NCI-H146 treated with DMSO at 0.1 percent for 48 hours (cell line): ENCODE data around the gene OBSCN.

Experiments used
- DNase-seq: peaks from one replicate; lab custom pipeline; 2025; ENCODE audit not compliant: unreplicated experiment; lab: John Stamatoyannopoulos, UW

The OBSCN gene

DNA sequence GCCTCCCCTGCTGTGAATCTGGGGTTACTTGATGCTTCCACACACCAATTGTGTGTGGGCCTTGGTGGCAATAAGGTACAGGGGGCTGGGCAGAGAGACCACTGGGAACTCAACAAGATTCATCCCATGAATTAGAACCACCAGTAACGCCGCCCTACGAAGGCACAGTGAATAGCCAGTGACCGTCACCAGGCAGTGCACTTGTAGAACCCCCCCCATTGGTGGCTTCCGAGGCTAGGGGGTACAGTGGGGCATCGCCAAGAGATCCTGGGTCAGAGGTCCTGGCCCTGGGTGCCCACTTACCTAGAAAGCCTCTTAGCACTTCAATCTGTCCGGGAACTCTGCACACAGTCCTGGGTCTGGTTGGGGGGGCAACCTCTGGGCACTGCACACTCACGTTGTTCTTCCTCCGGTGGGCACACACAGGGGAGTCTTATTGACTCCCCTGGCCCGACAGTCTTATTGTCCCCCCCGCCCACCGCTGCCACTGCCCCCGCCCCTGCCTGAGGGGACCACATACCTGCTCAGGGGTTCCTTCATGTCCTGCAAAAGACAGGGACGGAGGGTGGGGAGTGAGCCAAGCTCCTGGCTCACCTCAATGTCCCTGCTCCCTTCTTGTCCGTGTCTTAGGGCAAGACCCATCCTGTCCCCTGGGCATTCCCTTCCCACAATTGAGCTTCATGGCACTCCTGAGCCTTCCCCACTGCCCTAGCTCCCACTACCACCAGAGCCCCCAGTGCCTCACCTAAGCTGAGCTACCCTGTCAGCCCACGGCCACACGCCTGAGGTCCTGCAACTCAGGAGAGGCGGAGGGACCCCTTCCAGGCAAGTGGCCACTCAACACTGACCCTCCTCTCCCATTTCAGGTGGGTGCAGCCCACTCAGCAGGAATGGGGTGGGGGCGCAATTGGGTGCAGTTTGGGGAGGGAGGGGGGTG is 201.3 kb downstream of the OBSCN start:
- DNase-seq = no peak

DNA sequence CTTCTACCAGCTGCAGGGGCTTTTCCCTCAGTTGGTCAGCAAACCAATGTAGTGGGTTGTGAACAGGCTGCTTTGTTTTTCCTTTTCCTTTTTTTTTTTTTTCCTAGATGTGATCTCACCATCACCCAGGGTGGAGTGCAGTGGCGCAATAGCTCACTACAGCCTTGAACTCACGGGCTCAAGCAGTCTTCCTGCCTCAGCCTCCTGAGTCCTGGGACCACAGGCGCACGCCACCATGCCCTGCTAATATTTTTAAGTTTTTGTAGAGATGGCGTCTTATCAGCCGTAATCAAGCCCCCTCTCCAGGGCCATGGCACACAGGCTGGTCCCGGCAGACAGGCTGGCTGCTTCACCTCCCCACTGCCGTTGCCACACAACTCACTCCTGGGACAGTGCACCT is 202.2 kb downstream of the OBSCN start:
- no peak for DNase-seq

DNA sequence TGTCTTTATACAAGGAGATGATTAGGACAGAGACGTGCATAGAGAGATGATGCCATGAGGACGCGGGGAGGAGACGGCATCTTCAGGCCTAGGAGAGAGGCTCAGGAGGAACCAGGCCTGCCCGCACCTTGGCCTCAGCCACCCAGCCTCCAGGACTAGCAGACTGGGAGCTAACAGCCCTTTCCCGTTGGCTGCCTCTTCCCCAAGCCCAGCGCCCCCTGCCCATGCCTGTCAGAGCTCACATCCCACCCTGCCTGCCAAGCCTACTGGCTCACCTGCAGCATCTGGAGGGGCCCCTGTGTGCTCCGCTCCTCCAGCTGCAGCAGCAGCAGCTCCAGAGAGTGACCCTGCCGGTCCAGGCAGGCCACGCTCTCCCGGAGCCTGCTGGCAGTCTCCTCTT is 202.8 kb downstream of the OBSCN start:
- no peak for DNase-seq

DNA sequence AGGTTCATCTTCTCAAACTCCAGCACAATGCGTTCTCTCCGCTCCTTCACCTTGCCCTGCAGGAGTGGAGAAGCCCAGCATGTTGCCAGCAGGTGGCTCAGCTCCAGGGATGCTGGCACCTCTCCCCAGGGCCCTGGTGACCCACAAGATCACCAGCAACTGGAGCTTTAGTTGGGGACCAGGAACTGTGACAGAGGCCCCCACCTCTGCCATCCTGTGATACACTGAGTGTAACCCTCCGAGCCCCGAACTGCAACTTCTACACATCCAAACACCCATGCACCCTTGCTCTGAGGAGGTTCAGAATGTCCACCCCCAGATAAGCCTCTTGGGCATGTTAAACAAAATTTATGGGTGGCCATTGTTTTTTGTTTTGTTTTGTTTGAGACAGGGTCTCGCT is 203.3 kb downstream of the OBSCN start:
- DNase-seq = no peak

DNA sequence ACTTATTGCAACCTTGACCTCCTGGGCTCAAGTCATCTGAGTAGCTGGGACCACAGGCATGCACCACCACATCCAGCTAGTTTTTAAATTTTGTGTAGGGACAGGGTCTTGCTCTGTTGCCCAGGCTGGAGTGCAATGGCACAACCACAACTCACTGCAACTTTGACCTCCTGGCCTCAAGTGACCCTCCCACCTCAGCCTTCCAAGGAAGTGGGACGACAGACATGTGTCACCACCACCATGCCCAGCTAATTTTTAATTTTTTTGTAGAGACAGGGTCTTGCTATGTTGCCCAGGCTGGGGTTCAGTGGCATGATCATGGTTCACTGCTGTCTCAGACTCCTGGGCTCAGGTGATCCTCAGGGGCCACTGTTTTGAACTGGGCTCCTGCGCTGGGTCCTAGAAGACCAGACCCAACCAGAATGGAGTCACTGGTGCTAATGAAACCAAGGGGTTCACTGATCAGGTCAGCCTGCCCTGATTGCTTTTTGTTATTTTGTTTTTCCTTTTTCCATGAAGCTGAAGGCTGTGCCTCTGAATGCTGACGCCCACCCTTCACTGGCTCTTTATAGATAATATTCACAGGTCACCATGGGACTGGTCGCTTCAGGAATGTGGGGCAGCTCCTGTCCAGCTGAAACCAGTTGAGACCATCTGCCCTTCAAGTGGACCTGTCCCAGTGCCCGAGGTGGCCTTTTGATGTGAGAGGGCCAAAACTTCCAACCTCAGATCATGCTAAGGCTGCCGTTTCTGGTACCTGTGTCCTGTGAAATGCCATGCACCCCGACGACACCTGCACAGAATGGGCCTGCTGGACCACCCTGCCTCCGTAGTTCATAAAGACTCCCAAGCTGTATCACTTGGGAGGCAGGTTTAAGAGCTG is 203.9 kb downstream of the OBSCN start:
- DNase-seq = no peak

GRCh38 chr1:228413241-228414010 is 205.6 kb downstream of the OBSCN start:
- DNase-seq = no peak

- no peak for DNase-seq
These were observed 206.8 kb downstream of the OBSCN start for GRCh38 chr1:228414511-228415211.

GRCh38 chr1:228415221-228415620 is 207.4 kb downstream of the OBSCN start:
- no peak for DNase-seq

GRCh38 chr1:228415853-228416216 is 208.0 kb downstream of the OBSCN start:
- DNase-seq = no peak

- DNase-seq = peak; percentile 13
These were observed 208.5 kb downstream of the OBSCN start, which contains the start of gene TRIM17 for GRCh38 chr1:228416217-228416933. Gene TRIM17 (minus strand): TSS chr1:228416861. CDS start chr1:228415072, 1,789 bp downstream.

GRCh38 chr1:228417061-228417460 is 209.2 kb downstream of the OBSCN start:
- DNase-seq = no peak

DNA sequence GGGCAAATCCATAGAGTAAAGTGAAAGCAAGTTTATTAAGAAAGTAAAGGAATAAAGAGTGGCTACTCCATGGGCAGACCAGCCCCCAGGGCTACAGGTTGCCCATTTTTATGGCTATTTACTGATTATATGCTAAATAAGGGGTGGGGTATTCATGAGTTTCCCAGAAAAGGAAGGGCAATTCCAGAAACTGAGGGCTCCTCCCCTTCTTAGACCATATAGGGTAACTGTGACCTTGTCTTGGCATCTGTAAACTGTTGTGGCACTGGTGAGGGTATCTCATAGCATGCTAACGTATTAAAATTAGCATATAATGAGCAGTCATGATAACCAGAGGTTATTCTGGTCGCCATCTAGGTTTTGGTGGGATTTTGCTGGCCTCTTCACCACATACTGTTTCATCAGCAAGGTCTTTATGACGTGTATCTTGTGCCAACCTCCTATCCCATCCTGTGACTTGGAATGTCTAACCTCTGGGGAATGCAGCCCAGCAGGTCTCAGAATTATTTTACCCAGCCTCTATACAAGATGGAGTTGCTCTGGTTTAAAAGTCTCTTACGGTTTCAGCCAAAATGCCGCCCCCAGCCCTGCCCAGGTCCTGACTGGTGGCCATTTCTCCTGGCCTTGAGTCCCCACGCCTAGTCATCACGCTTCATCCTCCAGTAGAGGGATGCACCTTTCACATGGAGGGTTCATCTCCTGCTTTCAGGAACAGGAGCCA is 209.8 kb downstream of the OBSCN start:
- no peak for DNase-seq

- no peak for DNase-seq
These were observed 213.4 kb downstream of the OBSCN start for GRCh38 chr1:228420968-228421826.

DNA sequence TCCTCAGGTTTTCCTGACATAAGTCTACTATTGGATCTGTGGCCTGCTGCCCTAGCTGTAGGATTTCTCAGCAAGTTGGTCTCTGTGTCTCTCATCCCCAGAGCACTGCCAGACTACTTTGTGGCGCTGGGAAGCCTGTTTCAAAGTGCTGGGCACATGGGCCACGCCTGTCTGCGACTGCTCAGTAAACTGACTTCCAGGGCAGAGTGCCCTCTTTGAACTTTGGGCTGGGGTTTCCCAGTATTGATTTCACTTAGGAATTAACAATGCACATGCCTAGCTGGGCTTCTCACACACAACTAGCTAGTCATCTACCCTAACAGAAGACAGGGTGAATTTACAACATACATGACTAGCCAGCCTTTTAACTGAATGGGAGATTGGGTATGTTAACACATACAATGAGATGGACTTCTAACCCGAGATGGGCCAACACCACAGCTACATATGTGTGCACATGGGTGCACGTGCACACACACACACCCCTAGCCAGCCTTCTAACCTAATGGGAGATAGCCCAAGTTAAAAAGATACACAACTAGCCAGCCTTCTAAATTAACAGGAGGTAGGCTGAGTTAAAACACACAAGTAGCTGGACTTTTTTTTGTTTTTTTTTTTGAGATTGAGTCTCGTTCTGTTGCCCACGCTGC is 215.7 kb downstream of the OBSCN start:
- DNase-seq = no peak

GRCh38 chr1:228424685-228425660 is 217.1 kb downstream of the OBSCN start:
- no peak for DNase-seq

DNA sequence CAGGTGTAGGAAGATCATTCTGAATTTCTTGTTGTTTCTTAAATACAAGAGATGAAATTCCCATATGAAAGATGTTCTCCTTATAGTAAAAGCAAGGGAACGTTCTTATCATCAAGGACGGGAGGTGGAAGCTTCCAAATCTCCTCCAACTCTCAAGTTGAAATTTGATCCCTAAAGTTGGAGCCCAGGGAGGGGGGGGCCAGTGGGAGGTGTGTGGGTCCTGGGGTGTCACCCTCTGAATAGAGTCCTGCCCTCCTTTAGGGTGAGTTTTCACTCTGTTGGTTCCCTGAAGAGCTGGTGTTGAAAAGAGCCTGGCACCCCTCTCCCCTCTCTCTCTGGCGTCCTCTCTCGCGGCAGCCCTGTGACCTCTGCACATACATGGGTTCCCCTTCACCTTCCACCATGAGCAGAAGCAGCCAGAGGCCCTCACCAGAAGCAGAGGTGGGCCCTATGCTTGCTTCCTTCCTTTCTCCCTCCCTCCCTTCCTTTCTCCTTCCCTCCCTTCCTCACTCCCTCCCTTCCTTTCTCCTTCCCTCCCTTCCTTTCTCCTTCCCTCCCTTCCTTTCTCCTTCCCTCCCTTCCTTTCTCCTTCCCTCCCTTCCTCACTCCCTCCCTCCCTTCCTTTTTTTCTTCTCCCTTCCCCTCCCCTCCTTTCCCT is 218.8 kb downstream of the OBSCN start:
- no peak for DNase-seq
